ENCODE data around the gene SLC8A1.

- TF ChIP-seq TOX (CRISPR knock-in tag; IDR thresholded peaks at IDR 0.05; ENCODE audit: borderline replicate concordance), result no peak
- TF ChIP-seq ESRRG (CRISPR knock-in tag; IDR thresholded peaks at IDR 0.05), result no peak
- TF ChIP-seq RARB (CRISPR knock-in tag; IDR thresholded peaks at IDR 0.05), result no peak
- TF ChIP-seq ZFP3 (CRISPR knock-in tag; IDR thresholded peaks at IDR 0.05), result no peak
- no peak for TF ChIP-seq BACH2 (CRISPR knock-in tag; IDR thresholded peaks at IDR 0.05; ENCODE audit: borderline replicate concordance)
- no peak for TF ChIP-seq PPARA (CRISPR knock-in tag; IDR thresholded peaks at IDR 0.05; ENCODE audit: borderline replicate concordance)
- TF ChIP-seq POU6F1 (CRISPR knock-in tag; IDR thresholded peaks at IDR 0.05; ENCODE audit: borderline replicate concordance, low read depth), result no peak
- no peak for TF ChIP-seq ISL1 (CRISPR knock-in tag; IDR thresholded peaks at IDR 0.05)
- no peak for TF ChIP-seq SNAI2 (CRISPR knock-in tag; IDR thresholded peaks at IDR 0.05)
- TF ChIP-seq CSRNP3 (CRISPR knock-in tag; IDR thresholded peaks at IDR 0.05), result no peak
- TF ChIP-seq GLIS3 (CRISPR knock-in tag; IDR thresholded peaks at IDR 0.05), result no peak
- TF ChIP-seq CREB5 (CRISPR knock-in tag; IDR thresholded peaks at IDR 0.05; ENCODE audit: low read depth), result no peak
- no peak for TF ChIP-seq ZNF70 (CRISPR knock-in tag; IDR thresholded peaks at IDR 0.05)
Observed at GRCh38 chr2:40243581-40244187, 208.2 kb downstream of the SLC8A1 start.

Data from SK-N-SH treated with all-trans-retinoic acid at 6 μM for 48 hours (cell line).